OCI-LY1 (cell line): ENCODE results near the gene IL2.

ENCODE experiments used
- H2AFZ ChIP-seq: fragments of 200-600 bp; sonication (generic), shearing (Covaris generic); 2 replicates; pipeline ENCODE4 v1.6.0; 2014; ENCODE audit warnings: antibody characterized with exemption, mild to moderate bottlenecking, low read length
- H3F3A ChIP-seq: fragments of 200-600 bp; sonication (generic), shearing (Covaris generic); 2 replicates; pipeline ENCODE4 v1.6.0; 2014; ENCODE audit warnings: mild to moderate bottlenecking, antibody characterized with exemption, low read length, moderate library complexity; ENCODE audit not compliant: insufficient read depth
- H3K27ac ChIP-seq: fragments of 200-600 bp; sonication (generic); 2 replicates; pipeline ENCODE4 v1.5.1; 2014; ENCODE audit warnings: low read length, mixed run types, mild to moderate bottlenecking, low read depth; ENCODE audit not compliant: poor library complexity, severe bottlenecking
- H3K27me3 ChIP-seq: fragments of 200-600 bp; sonication (generic); 2 replicates; pipeline ENCODE4 v1.6.0; 2014; ENCODE audit warnings: antibody characterized with exemption, mild to moderate bottlenecking, low read length, moderate library complexity; ENCODE audit not compliant: insufficient read depth
- H3K36me3 ChIP-seq: fragments of 200-600 bp; sonication (generic); 2 replicates; pipeline ENCODE4 v1.6.1; 2014; ENCODE audit warnings: mild to moderate bottlenecking, antibody characterized with exemption, low read length, moderate library complexity, mixed read lengths; ENCODE audit not compliant: insufficient read depth
- H3K4me1 ChIP-seq: fragments of 200-600 bp; sonication (generic); 2 replicates; pipeline ENCODE4 v1.5.1; 2014; ENCODE audit warnings: mild to moderate bottlenecking, low read length, moderate library complexity; ENCODE audit not compliant: insufficient read depth, severe bottlenecking
- H3K4me2 ChIP-seq: fragments of 200-600 bp; sonication (generic), shearing (Covaris generic); 2 replicates; pipeline ENCODE4 v1.6.1; 2014; ENCODE audit warnings: low read length
- H3K4me3 ChIP-seq: fragments of 200-600 bp; sonication (generic); 2 replicates; pipeline ENCODE4 v1.5.1; 2014; ENCODE audit warnings: low read length, low read depth, mild to moderate bottlenecking, mixed read lengths; ENCODE audit not compliant: poor library complexity, severe bottlenecking
- H3K79me2 ChIP-seq: fragments of 200-600 bp; shearing (Covaris generic); 2 replicates; pipeline ENCODE4 v1.6.1; 2016; ENCODE audit warnings: mixed run types, low read length, mixed read lengths; ENCODE audit not compliant: insufficient read depth
- H3K9ac ChIP-seq: fragments of 200-600 bp; sonication (generic), shearing (Covaris generic); 2 replicates; pipeline ENCODE4 v1.6.1; 2014; ENCODE audit warnings: mild to moderate bottlenecking, low read length, mixed read lengths
- H3K9me2 ChIP-seq: fragments of 200-600 bp; sonication (generic), shearing (Covaris generic); 2 replicates; pipeline ENCODE4 v1.6.1; 2014; ENCODE audit warnings: low read depth, mild to moderate bottlenecking, low read length, mixed read lengths
- H3K9me3 ChIP-seq: fragments of 200-600 bp; shearing (Covaris generic); 2 replicates; pipeline ENCODE4 v1.6.1; 2014; ENCODE audit warnings: low read length, mixed read lengths
- H4K20me1 ChIP-seq: fragments of 200-600 bp; sonication (generic), shearing (Covaris generic); 2 replicates; pipeline ENCODE4 v1.6.0; 2016; ENCODE audit warnings: mild to moderate bottlenecking, low read length; ENCODE audit not compliant: insufficient read depth
- CTCF ChIP-seq: fragments of 200-600 bp; sonication (generic), shearing (Covaris generic); IDR thresholded peaks from 2 replicates; pipeline ENCODE4 v1.5.1; 2017; ENCODE audit warnings: mild to moderate bottlenecking, antibody characterized with exemption, low read length, moderate library complexity, mixed read lengths
- EZH2 ChIP-seq: fragments of 200-600 bp; sonication (generic), shearing (Covaris generic); IDR thresholded peaks from 2 replicates; pipeline ENCODE4 v1.8.0; 2017; ENCODE audit warnings: borderline replicate concordance, mixed run types, mild to moderate bottlenecking, antibody characterized with exemption, low read length, moderate library complexity, mixed read lengths

Gene IL2

GRCh38 chr4:122480655-122481487 lies 24.3 kb upstream of the IL2 start:
- no peak overlapping the region for H2AFZ ChIP-seq
- H3K9me2 ChIP-seq = no peaks in the 10 kb centered on the region
- no peaks in the 10 kb centered on the region for H4K20me1 ChIP-seq
- H3K4me2 ChIP-seq = no peak overlapping the region
- H3F3A ChIP-seq = no peaks in the 10 kb centered on the region
- no peaks in the 10 kb centered on the region for H3K4me1 ChIP-seq
- no peaks in the 10 kb centered on the region for H3K79me2 ChIP-seq
- H3K9me3 ChIP-seq = no peaks in the 10 kb centered on the region
- no peak overlapping the region for H3K9ac ChIP-seq
- H3K27me3 ChIP-seq = no peaks in the 10 kb centered on the region
- no peak overlapping the region for H3K4me3 ChIP-seq
- H3K36me3 ChIP-seq = no peaks in the 10 kb centered on the region
- TF ChIP-seq CTCF (no peak), EZH2 (no peak)
- H3K27ac ChIP-seq = no peak overlapping the region

GRCh38 chr4:122479935-122480416 lies 23.5 kb upstream of the IL2 start:
- Histone ChIP-seq H3K27ac (no peak overlapping the region), H3K4me3 (no peak overlapping the region), H3K79me2 (no peaks in the 10 kb centered on the region), H3K36me3 (no peaks in the 10 kb centered on the region), H3K4me1 (no peaks in the 10 kb centered on the region), H3K27me3 (no peaks in the 10 kb centered on the region), H2AFZ (no peak overlapping the region), H3K4me2 (no peak overlapping the region), H3K9me2 (no peaks in the 10 kb centered on the region), H3K9me3 (no peaks in the 10 kb centered on the region), H4K20me1 (no peaks in the 10 kb centered on the region), H3F3A (no peaks in the 10 kb centered on the region), H3K9ac (no peak overlapping the region)
- no peak for TF ChIP-seq CTCF
- TF ChIP-seq EZH2 = no peak

- Histone ChIP-seq H3K4me2 (no peak overlapping the region), H3K9me2 (no peaks in the 10 kb centered on the region), H2AFZ (no peak overlapping the region), H3K9ac (no peak overlapping the region), H3K79me2 (no peaks in the 10 kb centered on the region), H3K4me1 (no peaks in the 10 kb centered on the region), H3K4me3 (no peak overlapping the region), H3K27ac (no peak overlapping the region), H3K36me3 (no peaks in the 10 kb centered on the region), H4K20me1 (no peaks in the 10 kb centered on the region), H3F3A (no peaks in the 10 kb centered on the region), H3K27me3 (no peaks in the 10 kb centered on the region), H3K9me3 (no peaks in the 10 kb centered on the region)
- TF ChIP-seq CTCF (no peak), EZH2 (no peak)
Measured at GRCh38 chr4:122476745-122477144, 20.2 kb upstream of the IL2 start.
